Endodermal cell (in vitro differentiated cells): ENCODE data around the gene IFTAP. TPM values are rescaled to one million over a fixed set of nuclear protein-coding genes. Genes with fewer than 3 reads are reported as not detected.
A peak's percentile ranks its signal among the peaks of the same experiment; 100 is the strongest.
"Not testable (repeated sequence)": the region's sequence is repeated elsewhere in the genome, so short reads cannot be mapped to it uniquely, and the experiment has no call there.

Experiments
- DNase-seq: peaks from one replicate; pipeline ENCODE4 v3.0.0-alpha.2; 2017
- H3K27ac ChIP-seq: 2 replicates; pipeline ENCODE4 v1.5.1; 2013; ENCODE audit warnings: mild to moderate bottlenecking, low read depth, low read length, moderate library complexity
- H3K27me3 ChIP-seq: 2 replicates; pipeline ENCODE4 v1.6.1; 2013; ENCODE audit warnings: mild to moderate bottlenecking, low read length, moderate library complexity; ENCODE audit not compliant: insufficient read depth, control insufficient read depth, poor library complexity, severe bottlenecking
- H3K36me3 ChIP-seq: 2 replicates; pipeline ENCODE4 v1.7.0; 2013; ENCODE audit warnings: mild to moderate bottlenecking, low read length, moderate library complexity; ENCODE audit not compliant: control insufficient read depth, insufficient read depth
- H3K4me1 ChIP-seq: one replicate; pipeline ENCODE4 v1.7.0; 2013; ENCODE audit warnings: low read length; ENCODE audit not compliant: control insufficient read depth, insufficient read depth
- H3K4me3 ChIP-seq: 2 replicates; pipeline ENCODE4 v1.5.1; 2013; ENCODE audit warnings: mild to moderate bottlenecking, low read length, moderate library complexity
- H3K9ac ChIP-seq: 2 replicates; pipeline ENCODE4 v1.6.1; 2013; ENCODE audit warnings: mild to moderate bottlenecking, low read length, moderate library complexity; ENCODE audit not compliant: poor library complexity, severe bottlenecking; ENCODE audit errors: extremely low read depth
- H3K9me3 ChIP-seq: 2 replicates; pipeline ENCODE4 v1.6.1; 2013; ENCODE audit warnings: mild to moderate bottlenecking, low read length, moderate library complexity; ENCODE audit not compliant: control insufficient read depth
- H3K27ac Mint-ChIP-seq: 2 replicates; pipeline ENCODE4 v1.8.0; 2020; ENCODE audit warnings: mixed read lengths
- H3K27me3 Mint-ChIP-seq: 2 replicates; pipeline ENCODE4 v1.8.0; 2021; ENCODE audit warnings: mild to moderate bottlenecking, mixed read lengths; ENCODE audit not compliant: insufficient read depth
- H3K36me3 Mint-ChIP-seq: 2 replicates; pipeline ENCODE4 v1.8.0; 2020; ENCODE audit warnings: low read depth, mixed read lengths
- H3K4me1 Mint-ChIP-seq: 2 replicates; pipeline ENCODE4 v1.8.0; 2020; ENCODE audit warnings: mixed read lengths
- H3K4me3 Mint-ChIP-seq: 2 replicates; pipeline ENCODE4 v1.8.0; 2020; ENCODE audit warnings: mild to moderate bottlenecking, moderate library complexity, mixed read lengths
- H3K9me3 Mint-ChIP-seq: 2 replicates; pipeline ENCODE4 v1.8.0; 2020; ENCODE audit warnings: mild to moderate bottlenecking, mixed read lengths
- CTCF ChIP-seq: fragments of 200-600 bp; sonication (generic); conservative IDR thresholded peaks from 2 replicates; pipeline ENCODE4 v1.5.0; 2021; ENCODE audit warnings: antibody characterized with exemption, mild to moderate bottlenecking
- WGBS, 2 experiments: methylation state at CpG; one replicate each; pipeline versions ENCODE4 v1.1.5 to v1.1.7; 2013; ENCODE audit warnings: missing lambda C conversion rate in 2 of 2, mixed read lengths in 1 of 2; ENCODE audit not compliant: insufficient coverage in 1 of 2, insufficient read length in 1 of 2; 5-methylcytosine and 5-hydroxymethylcytosine counted together
- long read RNA-seq, 4 experiments: library from polyadenylated mRNA in 2 of 4; library from RNA in 1 of 4; library from capped mRNA in 1 of 4; stranded (forward) in 3 of 4; unstranded in 1 of 4; transcript quantifications; one replicate each; pipeline ENCODE4 v2.0.0, GENCODE V29; 2020 to 2021; ENCODE audit warnings: inconsistent platforms in 1 of 4
- polyA plus RNA-seq, 2 experiments: library from polyadenylated mRNA; stranded (reverse); fragments of 50-300 nt; gene quantifications; one replicate each; pipeline ENCODE4 v1.2.3, GENCODE V29; 2013
- total RNA-seq, 2 donors: library from RNA; stranded (reverse); fragmentation: NEBNext Ultra II Directional in 1 of 2; extraction: Animal tissue kit (Norgen Biotek cat#: 25700) in 1 of 2; gene quantifications; 2 replicates in 1 of 2; 3 replicates in 1 of 2; pipeline ENCODE4 v1.2.1, GENCODE V29; 2021

The IFTAP gene
- 10 to 100 TPM; 23.9 to 38.6 TPM for total RNA-seq
- polyA plus RNA-seq (2013, experiment 1 of 2), result 50.8 TPM
- polyA plus RNA-seq (2013, experiment 2 of 2), result 47.4 TPM
- long read RNA-seq, experiment 1, transcript C11orf74-201 (6 exons, 863 nt), result major isoform, 6 of 19 reads
- long read RNA-seq, experiment 1, transcript C11orf74-208 (6 exons, 694 nt), result minor isoform, 5 of 19 reads
- long read RNA-seq, experiment 1, partial matches to known transcripts, result 0 of 19 reads
- long read RNA-seq, experiment 1, other reads (novel, unspliced or antisense), result 6 of 19 reads
- long read RNA-seq, experiment 2, transcript C11orf74-208 (6 exons, 694 nt), result major isoform, 7 of 20 reads
- long read RNA-seq, experiment 2, transcript C11orf74-201 (6 exons, 863 nt), result major isoform, 7 of 20 reads
- long read RNA-seq, experiment 2, partial matches to known transcripts, result 0 of 20 reads
- long read RNA-seq, experiment 2, other reads (novel, unspliced or antisense), result 3 of 20 reads
- long read RNA-seq, experiment 3, transcript C11orf74-208 (6 exons, 694 nt), result major isoform, 7 of 23 reads
- long read RNA-seq, experiment 3, partial matches to known transcripts, result 0 of 23 reads
- long read RNA-seq, experiment 3, other reads (novel, unspliced or antisense), result 5 of 23 reads
- long read RNA-seq, experiment 4, transcript C11orf74-208 (6 exons, 694 nt), result major isoform, 30 of 62 reads
- long read RNA-seq, experiment 4, transcript C11orf74-201 (6 exons, 863 nt), result minor isoform, 23 of 62 reads
- long read RNA-seq, experiment 4, partial matches to known transcripts, result 1 of 62 reads
- long read RNA-seq, experiment 4, other reads (novel, unspliced or antisense), result 2 of 62 reads

GRCh38 chr11:36594316-36594989 is at the start of gene IFTAP:
IFTAP (plus strand) TSS chr11:36594502; CDS start chr11:36610104, 15,602 bp downstream.
- Mint-ChIP-seq H3K27ac (peak within 1 kb of the TSS; percentile 98), H3K4me3 (peak within 1 kb of the TSS; percentile 95), H3K27me3 (peaks cover 33% of the 10 kb centered on the region), H3K36me3 (no peaks in the 10 kb centered on the region), H3K9me3 (no peaks in the 10 kb centered on the region), H3K4me1 (peaks cover 4% of the 10 kb centered on the region)
- Histone ChIP-seq H3K36me3 (no peaks in the 10 kb centered on the region), H3K4me3 (peak within 1 kb of the TSS; percentile 97), H3K27me3 (peaks cover 38% of the 10 kb centered on the region), H3K9ac (peak within 1 kb of the TSS; percentile 88), H3K27ac (peak within 1 kb of the TSS; percentile 65), H3K4me1 (peaks cover 4% of the 10 kb centered on the region), H3K9me3 (no peaks in the 10 kb centered on the region)
- DNase-seq, result peak; percentile 91
- 0 to 1% methylated on average over 3 to 29 of the region's 29 CpGs for WGBS, 2 experiments
- TF ChIP-seq CTCF, result no peak

GRCh38 chr11:36550385-36551115 is 43.8 kb upstream of the IFTAP start:
- Histone ChIP-seq H3K27me3 (no peaks in the 10 kb centered on the region), H3K36me3 (no peaks in the 10 kb centered on the region), H3K9ac (no peak overlapping the region), H3K4me3 (no peak overlapping the region), H3K27ac (no peak overlapping the region), H3K4me1 (no peaks in the 10 kb centered on the region), H3K9me3 (no peaks in the 10 kb centered on the region)
- no peak for DNase-seq
- Mint-ChIP-seq H3K4me1 (no peaks in the 10 kb centered on the region), H3K36me3 (no peaks in the 10 kb centered on the region), H3K4me3 (no peak overlapping the region), H3K27ac (no peak overlapping the region), H3K27me3 (peaks cover 13% of the 10 kb centered on the region), H3K9me3 (peaks cover 21% of the 10 kb centered on the region)
- 76% methylated on average over 1 of the region's 1 CpG; no CpG with 5 or more reads in 1 of the 2 experiments for WGBS, 2 experiments
- TF ChIP-seq CTCF, result no peak

- Mint-ChIP-seq H3K27ac (peak overlapping the region; percentile 87), H3K27me3 (peaks cover 22% of the 10 kb centered on the region), H3K9me3 (peaks cover 24% of the 10 kb centered on the region), H3K4me3 (peak overlapping the region; percentile 47)
- Histone ChIP-seq H3K27me3 (peaks cover 21% of the 10 kb centered on the region), H3K9me3 (peaks cover 25% of the 10 kb centered on the region)
- H3K9ac ChIP-seq, H3K36me3 Mint-ChIP-seq, H3K36me3 ChIP-seq, H3K27ac ChIP-seq, H3K4me1 Mint-ChIP-seq, H3K4me3 ChIP-seq, H3K4me1 ChIP-seq: not testable (repeated sequence)
- peak; percentile 63 for DNase-seq
- WGBS, 2 experiments, result 98% methylated on average over 6 to 17 of the region's 17 CpGs
These were observed 36.9 kb upstream of the IFTAP start for GRCh38 chr11:36557390-36557789.
